ENCODE data around the gene PDXDC1.
"Not testable (repeated sequence)": the region's sequence is repeated elsewhere in the genome, so short reads cannot be mapped to it uniquely, and the experiment has no call there.

The PDXDC1 gene

DNA sequence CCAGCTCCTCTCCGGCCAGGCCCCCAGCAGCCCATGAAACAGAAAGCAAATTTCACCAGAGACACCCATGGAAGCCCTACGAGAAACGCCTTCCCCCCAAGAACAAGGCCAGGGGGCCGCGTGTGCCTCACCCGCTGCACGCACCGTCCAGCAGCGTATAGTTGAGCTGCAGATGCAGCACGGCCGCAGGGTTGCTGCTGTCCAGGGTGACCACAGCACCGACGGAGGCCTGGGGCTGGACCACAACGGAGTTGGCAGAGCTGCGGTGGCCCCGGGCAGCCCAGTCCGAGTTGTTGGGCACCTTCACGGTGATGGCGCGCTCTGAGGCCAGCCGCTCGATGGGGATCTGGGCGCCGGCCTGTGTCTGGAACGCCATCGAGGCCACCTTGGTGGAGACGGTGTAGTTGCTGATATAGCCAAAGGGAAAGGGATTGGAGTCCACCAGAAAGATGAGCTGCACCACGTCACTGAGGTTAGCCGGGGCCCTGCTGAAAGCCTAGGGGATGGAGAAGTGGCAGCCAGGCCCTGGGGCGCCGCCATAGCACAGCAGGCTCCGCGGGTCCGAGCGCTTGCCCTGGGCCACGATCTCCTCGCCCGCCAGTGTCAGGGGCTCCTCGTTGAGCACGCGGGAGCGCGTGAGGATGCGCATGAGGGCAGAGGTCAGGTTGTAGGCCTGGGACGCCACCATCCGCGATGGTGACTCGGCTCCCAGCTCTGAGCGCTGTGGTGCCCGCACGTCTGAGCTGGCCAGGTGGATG, 156.3 kb downstream of the PDXDC1 start:
- H3K27ac Mint-ChIP-seq, H3K4me3 Mint-ChIP-seq, H3K4me1 Mint-ChIP-seq, H3K9me3 Mint-ChIP-seq, H3K27me3 Mint-ChIP-seq, CTCF ChIA-PET, H3K36me3 Mint-ChIP-seq, DNase-seq: not testable (repeated sequence)

DNA sequence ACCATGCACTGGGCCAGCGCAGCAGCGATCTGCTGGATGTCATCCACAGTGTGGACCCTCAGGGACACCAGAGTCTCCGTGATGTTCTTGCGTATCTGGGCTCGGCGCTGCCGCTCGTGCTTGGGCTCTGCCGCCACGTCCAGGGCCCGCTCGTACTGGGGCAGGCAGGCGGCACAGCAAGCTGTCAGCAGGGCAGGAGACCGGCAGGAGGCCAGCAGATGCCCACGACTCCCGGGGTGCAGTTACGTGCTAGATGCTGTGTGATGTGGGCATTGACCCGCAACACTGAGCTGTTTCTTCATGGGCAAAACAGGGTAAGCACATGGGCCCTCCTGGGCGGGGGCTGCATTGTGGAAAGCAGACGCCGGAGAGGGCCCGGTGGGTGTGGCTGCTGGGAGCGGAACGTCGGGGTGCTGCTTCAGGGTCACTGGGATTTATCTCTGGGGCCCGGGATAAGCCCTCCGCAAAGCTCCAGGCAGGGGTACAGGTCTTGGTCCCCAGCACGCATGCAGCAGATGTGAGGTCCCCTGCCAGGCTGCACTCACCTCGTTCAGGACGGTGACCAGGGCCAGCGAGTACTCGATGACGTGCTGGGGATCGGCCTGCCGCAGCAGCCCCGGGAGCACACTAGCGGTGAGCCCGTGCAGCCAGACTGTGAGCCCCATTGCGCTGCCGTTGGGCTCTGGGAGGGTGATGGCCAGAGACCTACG, 158.0 kb downstream of the PDXDC1 start:
- H3K27me3 Mint-ChIP-seq, H3K36me3 Mint-ChIP-seq, CTCF ChIA-PET, H3K4me1 Mint-ChIP-seq, H3K4me3 Mint-ChIP-seq, DNase-seq, H3K9me3 Mint-ChIP-seq, H3K27ac Mint-ChIP-seq: not testable (repeated sequence)

DNA sequence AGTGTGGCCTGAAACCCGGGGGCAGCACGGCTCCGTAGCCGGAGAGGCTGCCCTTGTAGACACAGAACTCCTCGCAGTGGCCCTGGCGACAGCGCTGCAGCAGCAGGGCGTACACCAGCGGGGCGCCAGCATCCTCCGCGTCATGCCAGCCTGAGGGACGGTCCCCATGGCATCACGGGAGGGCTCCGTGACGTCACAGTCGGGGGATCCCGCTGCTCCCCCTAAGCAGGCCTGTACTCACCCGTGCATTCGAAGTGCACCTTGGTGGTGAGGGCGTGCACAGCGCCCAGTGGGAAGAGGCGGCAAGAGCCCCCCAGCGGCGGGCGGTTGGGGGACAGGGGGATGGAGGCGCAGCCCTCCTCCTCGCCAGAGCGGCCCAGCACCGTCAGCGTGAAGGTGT, 158.7 kb downstream of the PDXDC1 start:
- H3K27ac Mint-ChIP-seq, H3K9me3 Mint-ChIP-seq, DNase-seq, H3K27me3 Mint-ChIP-seq, H3K36me3 Mint-ChIP-seq, H3K4me3 Mint-ChIP-seq, CTCF ChIA-PET, H3K4me1 Mint-ChIP-seq: not testable (repeated sequence)

DNA sequence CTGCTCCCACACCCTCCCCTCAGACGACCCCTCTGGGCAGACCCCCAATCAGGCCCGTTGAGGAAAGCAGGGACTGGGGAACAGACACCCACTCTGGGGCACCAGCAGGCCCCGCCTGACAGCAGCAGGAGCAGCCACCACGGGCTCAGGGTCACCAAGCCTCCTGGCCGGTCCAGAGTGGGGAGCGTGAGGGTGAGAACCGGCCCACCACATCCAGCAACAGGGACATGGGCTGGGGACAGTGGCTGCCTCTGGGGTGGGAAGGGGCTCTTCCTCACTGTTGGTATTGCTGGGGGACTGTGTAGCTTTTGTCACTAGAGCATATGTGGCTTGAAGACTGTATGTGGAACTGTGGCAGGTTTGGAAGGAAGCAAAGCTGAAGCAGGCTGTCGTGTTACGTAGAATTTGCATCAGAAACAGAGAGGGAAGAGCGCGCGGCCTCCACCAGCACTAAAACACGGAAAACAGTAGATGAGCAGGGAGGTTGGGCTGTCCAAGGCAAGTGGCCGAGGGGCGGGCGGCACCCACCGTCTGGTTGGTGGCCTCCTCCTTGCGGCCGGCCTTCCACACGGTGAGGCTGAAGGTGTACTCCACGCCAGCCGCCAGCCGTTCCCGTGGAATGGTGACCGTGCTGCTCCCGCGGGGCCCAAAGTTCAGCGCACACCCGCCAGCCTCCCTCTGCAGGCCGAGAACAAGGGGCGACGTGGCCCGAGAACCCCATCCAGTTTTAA, 160.1 kb downstream of the PDXDC1 start:
- DNase-seq, H3K4me3 Mint-ChIP-seq, CTCF ChIA-PET, H3K27ac Mint-ChIP-seq, H3K4me1 Mint-ChIP-seq, H3K9me3 Mint-ChIP-seq, H3K27me3 Mint-ChIP-seq, H3K36me3 Mint-ChIP-seq: not testable (repeated sequence)

DNA sequence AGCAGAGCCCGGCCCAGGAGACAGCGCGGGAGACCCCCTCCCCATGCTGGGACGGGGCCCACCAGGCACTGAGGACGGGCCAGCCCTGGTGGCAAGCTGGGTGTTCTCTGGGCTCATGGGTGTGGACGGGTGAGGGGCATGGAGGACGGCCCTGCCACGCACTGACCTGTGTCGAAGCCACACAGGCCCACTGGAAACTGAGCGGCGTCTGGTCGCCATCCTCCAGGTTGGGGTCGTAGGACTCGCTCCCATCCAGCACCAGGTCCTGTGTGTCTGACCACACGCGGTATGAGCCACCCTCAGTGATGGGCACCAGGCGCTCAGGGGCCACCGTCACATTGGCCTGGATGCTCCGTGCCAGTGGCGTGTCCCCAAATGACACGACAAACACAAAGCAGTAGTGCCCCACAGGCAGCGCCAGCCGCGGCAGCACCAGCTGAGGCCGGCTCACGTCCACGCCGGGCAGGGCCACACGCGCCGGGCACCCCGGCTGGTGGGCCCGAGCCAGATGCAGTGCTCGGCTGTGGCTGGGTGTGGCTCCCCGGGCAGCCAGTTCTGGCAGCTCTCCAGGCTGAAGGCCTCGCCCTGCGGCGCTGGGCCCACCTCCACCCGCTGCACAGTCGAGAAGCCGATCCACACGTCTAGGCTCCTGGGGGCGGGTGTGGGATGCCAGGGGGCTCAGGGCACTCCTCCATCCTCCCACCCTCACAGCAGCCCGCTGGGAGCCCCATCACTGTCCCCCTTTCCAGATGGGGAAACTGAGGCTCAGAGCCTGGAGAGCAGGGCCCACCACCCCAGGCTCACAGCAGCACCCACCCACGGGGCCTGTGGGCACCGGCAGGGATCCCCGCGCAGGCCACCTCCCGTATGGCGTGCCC, 160.9 kb downstream of the PDXDC1 start:
- H3K27me3 Mint-ChIP-seq, H3K9me3 Mint-ChIP-seq, H3K27ac Mint-ChIP-seq, DNase-seq, H3K4me1 Mint-ChIP-seq, H3K4me3 Mint-ChIP-seq, H3K36me3 Mint-ChIP-seq, CTCF ChIA-PET: not testable (repeated sequence)

DNA sequence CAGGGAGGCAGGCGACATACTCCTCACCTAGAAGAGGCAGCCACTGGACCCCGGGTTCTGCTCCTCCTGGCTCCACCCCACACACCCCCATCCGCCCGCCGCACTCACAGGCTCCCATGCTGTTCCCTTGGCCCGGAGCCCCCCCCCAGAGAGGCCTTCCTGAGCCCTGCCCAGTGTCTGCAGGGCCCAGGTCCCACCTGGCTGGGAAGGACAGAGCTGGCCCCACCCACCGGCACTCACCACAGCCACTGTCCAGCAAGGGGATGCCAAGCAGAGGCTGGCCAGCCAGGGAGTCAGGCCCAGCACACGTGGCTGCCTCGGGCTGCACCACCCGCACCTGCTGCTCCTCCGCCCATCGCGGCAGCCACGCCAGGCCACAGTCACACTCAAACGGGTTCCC, 162.7 kb downstream of the PDXDC1 start:
- H3K4me1 Mint-ChIP-seq, H3K27ac Mint-ChIP-seq, H3K9me3 Mint-ChIP-seq, H3K27me3 Mint-ChIP-seq, CTCF ChIA-PET, H3K36me3 Mint-ChIP-seq, H3K4me3 Mint-ChIP-seq, DNase-seq: not testable (repeated sequence)

DNA sequence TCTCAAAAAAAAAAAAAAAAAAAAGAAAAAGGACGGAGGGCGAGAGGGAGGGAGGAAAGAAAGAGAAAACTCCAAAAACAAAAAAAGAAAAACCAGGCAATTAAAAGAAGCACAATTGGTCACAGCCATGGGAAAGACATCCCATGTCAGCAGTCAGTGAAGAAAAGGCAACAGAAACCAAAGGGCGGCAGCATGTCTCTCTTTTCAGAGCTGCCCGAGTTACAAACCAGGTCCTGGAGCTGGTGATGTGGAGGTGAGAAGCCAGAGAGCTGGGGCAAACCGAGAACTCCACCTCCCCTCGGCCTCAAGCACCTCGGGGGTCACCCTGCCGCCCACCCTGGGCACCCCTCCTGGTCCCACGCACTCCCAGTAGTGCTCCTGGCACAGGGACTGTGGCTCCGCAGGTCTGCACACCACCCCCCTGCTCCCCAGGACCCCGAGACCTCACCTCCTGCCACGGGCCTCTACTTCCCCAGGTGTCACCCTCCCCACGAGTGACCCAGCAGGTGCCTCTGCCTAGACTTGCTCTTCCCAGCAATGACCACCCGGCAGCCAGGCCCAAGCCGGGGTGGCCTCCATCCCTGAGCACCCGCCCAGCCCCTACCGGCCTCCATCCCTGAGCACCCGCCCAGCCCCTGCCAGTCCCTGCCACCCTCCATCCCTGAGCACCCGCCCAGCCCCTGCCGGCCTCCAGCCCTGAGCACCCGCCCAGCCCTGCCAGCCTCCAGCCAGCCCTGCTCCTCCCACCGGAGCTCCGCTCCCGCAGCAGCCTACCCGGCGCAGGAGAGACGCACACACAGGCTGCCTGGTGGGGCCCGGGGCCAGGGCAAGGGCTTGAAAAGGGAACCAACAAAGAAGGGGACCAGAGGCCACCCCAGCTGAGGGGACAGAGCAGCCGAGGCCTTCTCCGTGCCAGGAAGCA, 165.9 kb downstream of the PDXDC1 start:
- CTCF ChIA-PET, DNase-seq, H3K4me1 Mint-ChIP-seq, H3K4me3 Mint-ChIP-seq, H3K27ac Mint-ChIP-seq, H3K9me3 Mint-ChIP-seq, H3K27me3 Mint-ChIP-seq, H3K36me3 Mint-ChIP-seq: not testable (repeated sequence)

DNA sequence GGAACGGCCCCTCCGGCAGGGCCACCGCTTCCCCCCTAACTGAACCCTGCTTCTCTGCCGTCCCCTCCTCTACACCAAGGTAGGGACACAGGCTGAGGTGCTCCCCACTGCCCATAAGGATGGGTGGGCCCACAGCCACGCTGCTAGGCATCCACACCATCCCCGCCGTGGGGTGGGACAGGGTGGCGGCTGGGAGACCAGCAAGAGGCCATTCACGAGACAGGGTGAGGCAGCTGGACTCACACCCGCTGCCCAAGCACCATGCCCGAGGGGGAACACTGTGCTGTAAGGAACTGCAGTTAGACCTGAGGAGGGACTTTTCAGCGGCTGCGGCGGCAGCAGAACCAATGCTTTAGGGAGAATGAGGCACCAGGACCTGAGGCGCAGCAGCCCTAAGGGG, 166.8 kb downstream of the PDXDC1 start:
- no peaks in the 10 kb centered on the region for H3K4me1 Mint-ChIP-seq
- H3K9me3 Mint-ChIP-seq, result no peaks in the 10 kb centered on the region
- CTCF ChIA-PET, result no interaction called here

DNA sequence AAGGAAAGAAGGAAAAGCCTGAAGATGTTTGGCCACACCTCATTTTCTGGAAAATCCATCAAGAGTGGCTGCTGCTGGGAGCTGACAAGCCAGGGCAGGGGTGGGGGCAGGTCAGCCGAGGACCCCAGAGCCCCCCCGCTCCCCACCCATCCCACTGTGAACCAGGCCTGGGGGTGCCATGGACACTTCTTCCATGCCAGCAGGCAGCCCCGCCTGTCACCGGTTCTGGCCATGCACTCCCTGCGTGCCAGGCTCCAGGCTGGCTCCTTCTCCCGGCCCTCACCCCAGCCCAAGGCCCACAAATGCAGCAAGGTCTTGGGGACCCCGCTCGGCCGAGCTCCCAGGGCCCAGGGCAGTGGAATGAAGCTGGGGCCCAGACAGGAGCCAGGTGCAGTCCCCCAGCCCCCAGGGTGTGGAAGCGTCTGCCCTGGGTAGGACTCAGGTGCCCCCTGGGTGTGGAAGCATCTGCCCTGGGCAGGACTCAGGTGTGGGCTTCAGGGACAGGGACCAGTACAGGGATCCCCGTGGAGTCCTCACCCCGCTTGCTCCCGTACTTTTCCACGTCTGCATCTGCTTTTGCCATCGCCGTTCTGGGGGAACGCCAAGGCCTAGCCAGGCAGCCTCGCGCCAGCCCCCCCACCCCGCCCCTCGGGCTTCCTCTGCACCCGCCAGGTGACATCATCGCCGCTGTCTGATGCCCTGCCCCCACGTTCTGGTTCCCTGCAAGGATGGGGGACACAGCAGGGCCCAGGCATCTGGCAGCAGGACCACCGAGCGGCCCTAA, 167.5 kb downstream of the PDXDC1 start:
- H3K9me3 Mint-ChIP-seq, H3K4me3 Mint-ChIP-seq, H3K27ac Mint-ChIP-seq, CTCF ChIA-PET, H3K4me1 Mint-ChIP-seq, H3K36me3 Mint-ChIP-seq, DNase-seq, H3K27me3 Mint-ChIP-seq: not testable (repeated sequence)

More for the DNA sequence above, 166.8 kb downstream of the PDXDC1 start:
- no peaks in the 10 kb centered on the region for H3K27me3 Mint-ChIP-seq
- DNase-seq, result no peak
- H3K27ac Mint-ChIP-seq, result no peak overlapping the region
- no peaks in the 10 kb centered on the region for H3K36me3 Mint-ChIP-seq
- no peak overlapping the region for H3K4me3 Mint-ChIP-seq

DNA sequence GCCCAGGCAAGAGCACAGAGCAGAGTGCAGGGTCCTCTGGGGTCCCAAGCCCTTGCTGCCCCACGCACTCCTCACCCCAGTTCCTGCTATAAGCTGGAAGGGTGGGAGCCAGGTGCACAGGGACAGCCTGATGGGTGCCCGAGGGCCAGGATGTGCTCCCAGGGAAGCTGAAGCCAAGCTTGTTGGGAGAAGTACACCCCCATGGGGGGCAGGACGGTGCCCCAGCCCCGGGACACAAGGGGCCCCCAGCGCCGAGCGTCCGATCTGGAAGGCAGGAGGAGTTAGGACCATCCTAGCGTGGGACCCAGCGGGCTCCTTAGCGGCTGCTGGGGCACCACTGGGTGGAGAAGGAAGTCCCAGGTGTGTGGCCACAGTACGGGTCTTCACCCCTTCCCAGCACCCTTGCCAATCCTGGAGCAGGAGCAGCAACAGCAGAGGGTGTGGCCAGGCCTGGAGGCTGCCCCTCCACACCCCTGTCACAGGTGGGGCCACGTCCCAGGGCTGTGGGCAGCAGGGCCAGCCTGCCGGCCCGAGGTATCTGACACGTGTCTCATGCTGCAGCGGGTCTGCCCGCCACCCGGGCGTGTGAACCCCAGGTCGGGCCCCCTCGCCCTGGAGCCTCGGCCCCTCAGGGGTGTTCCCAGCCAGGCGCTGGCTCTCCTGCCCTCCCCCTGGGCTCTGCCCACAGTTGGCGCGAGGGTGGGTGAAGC, 168.2 kb downstream of the PDXDC1 start:
- H3K4me3 Mint-ChIP-seq, DNase-seq, H3K9me3 Mint-ChIP-seq, H3K27ac Mint-ChIP-seq, H3K36me3 Mint-ChIP-seq, H3K4me1 Mint-ChIP-seq, H3K27me3 Mint-ChIP-seq, CTCF ChIA-PET: not testable (repeated sequence)

DNA sequence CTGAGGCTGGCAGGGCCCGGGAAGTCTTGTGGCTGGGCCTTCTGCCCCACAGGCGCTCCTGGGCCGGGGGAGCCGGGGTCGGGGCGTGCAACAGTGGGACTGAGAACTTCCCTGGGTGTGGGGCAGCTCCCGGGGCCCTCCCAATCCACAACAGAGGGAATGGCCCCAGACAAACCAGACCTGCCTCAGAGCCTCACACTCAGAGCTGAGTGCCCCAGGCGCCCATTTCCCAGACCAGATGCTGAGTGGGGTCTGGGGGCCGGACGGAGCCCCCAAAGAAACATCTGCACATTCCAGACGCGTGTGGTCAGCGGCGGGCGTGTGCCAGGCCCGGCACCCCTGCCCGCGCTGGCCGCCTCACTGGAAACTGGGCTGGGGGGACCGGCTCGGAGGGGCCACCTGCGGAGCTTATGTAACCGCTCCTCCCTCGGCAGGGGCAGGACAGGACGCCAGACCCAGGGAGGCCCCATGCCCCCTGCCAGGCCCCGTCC, 168.8 kb downstream of the PDXDC1 start:
- H3K4me1 Mint-ChIP-seq, DNase-seq, H3K27ac Mint-ChIP-seq, H3K36me3 Mint-ChIP-seq, H3K4me3 Mint-ChIP-seq, H3K27me3 Mint-ChIP-seq, CTCF ChIA-PET, H3K9me3 Mint-ChIP-seq: not testable (repeated sequence)

DNA sequence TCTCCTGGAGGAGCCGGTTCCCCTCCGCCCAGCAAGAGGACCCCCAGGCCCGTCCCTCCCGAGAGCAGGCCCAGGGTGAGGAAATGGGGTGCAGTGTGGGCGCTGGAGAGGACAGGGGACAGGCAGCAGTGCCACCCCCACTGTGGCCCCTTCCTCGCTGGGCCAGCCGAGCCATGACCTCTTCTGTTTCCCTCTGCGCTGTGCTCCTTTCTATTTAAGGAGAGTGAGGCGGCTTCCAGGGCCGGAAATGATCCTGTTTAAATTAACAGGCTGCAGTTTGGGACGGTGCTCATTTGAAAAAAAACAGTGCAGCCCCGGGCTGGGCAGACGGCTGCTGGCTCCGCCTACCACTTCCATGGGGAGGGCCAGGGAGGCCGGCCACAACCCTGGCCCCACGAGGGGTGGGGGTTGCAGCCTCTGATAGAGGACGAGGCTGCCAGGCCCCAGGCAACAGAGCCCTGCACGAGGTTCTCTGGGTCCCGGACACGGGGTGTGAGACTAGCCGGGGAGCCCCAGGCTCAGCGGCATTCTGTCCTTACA, 169.3 kb downstream of the PDXDC1 start:
- H3K36me3 Mint-ChIP-seq, H3K27me3 Mint-ChIP-seq, H3K9me3 Mint-ChIP-seq, H3K4me1 Mint-ChIP-seq, DNase-seq, H3K4me3 Mint-ChIP-seq, H3K27ac Mint-ChIP-seq, CTCF ChIA-PET: not testable (repeated sequence)
